ENCODE measurements around the gene RNF166. TPM values are rescaled to one million over a fixed set of nuclear protein-coding genes. Genes with fewer than 3 reads are reported as not detected.

Gene RNF166
- total and polyA plus RNA-seq, 2 of the 13 experiments (the other 11 are each of a cell fraction or from before 2014, with no cell fraction given), result 21.4 to 23.0 TPM

DNA sequence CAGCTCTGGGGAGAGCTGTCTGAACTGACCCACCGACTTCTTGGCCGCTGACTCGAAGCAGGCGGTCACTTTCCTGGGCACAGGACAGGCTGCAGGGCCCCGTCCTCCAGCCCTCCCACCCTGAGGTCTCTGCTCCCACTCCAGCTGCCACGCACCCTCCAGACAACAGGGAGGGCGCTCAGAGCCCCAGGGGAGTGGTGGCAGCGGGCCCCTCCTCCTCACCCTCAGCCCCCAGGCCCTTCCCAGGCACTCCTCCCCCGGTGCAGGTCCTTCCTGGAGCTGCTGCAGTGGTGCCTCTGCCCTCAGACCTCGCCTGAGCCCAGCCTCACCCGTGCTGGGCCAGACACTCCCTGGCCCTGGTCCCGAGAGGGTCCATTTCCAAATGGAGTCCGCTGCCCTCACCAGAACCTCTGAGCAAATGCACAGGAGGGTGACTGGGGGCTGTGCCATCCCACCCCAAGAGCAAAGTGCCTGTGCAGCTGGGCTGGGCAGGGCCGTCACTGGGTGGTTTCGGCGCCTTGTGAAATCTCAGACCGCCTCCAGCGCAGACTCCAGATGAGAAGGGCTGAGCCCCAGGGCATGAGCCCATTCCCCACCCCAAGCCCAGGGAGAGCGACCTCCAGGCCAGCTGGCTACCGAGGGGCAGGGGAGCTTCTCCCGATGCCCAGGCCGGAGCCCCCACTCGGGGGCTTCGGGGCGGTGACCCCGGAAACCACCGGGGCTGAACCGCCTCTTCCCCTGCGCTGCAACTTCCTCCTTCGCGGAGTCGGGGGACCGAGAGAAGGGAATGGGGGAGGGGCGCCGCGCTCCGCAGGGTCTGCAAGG lies 56.1 kb downstream of the RNF166 start (continued):
- TF ChIP-seq, protein P1, sequence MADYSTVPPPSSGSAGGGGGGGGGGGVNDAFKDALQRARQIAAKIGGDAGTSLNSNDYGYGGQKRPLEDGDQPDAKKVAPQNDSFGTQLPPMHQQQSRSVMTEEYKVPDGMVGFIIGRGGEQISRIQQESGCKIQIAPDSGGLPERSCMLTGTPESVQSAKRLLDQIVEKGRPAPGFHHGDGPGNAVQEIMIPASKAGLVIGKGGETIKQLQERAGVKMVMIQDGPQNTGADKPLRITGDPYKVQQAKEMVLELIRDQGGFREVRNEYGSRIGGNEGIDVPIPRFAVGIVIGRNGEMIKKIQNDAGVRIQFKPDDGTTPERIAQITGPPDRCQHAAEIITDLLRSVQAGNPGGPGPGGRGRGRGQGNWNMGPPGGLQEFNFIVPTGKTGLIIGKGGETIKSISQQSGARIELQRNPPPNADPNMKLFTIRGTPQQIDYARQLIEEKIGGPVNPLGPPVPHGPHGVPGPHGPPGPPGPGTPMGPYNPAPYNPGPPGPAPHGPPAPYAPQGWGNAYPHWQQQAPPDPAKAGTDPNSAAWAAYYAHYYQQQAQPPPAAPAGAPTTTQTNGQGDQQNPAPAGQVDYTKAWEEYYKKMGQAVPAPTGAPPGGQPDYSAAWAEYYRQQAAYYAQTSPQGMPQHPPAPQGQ (CRISPR knock-in tag; IDR thresholded peaks at IDR 0.05; ENCODE audit: borderline replicate concordance), result no peak
- TF ChIP-seq ZFAT (CRISPR knock-in tag; conservative IDR thresholded peaks at IDR 0.05), result no peak
- TF ChIP-seq SOX13 (IDR thresholded peaks at IDR 0.05), result no peak
- TF ChIP-seq SOX13 (CRISPR knock-in tag; conservative IDR thresholded peaks at IDR 0.05 in 1 of 2, IDR thresholded peaks at IDR 0.05 in 1 of 2), result peak in 1 of 2 experiments; percentile 38; a peak in 1 of 4 replicates
- peak; percentile 28; the same call in 1 of the 2 replicates for TF ChIP-seq MED13 (CRISPR knock-in tag; IDR thresholded peaks at IDR 0.05)
- TF ChIP-seq, protein P2, sequence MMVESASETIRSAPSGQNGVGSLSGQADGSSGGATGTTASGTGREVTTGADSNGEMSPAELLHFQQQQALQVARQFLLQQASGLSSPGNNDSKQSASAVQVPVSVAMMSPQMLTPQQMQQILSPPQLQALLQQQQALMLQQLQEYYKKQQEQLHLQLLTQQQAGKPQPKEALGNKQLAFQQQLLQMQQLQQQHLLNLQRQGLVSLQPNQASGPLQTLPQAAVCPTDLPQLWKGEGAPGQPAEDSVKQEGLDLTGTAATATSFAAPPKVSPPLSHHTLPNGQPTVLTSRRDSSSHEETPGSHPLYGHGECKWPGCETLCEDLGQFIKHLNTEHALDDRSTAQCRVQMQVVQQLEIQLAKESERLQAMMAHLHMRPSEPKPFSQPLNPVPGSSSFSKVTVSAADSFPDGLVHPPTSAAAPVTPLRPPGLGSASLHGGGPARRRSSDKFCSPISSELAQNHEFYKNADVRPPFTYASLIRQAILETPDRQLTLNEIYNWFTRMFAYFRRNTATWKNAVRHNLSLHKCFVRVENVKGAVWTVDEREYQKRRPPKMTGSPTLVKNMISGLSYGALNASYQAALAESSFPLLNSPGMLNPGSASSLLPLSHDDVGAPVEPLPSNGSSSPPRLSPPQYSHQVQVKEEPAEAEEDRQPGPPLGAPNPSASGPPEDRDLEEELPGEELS (CRISPR knock-in tag; IDR thresholded peaks at IDR 0.05), result peak; percentile 25; the same call in 1 of the 2 replicates
- TF ChIP-seq RARG (CRISPR knock-in tag; IDR thresholded peaks at IDR 0.05; ENCODE audit: low read depth), result 0 out of 2 replicates have a peak, but pooled peaks have one; percentile 0
- no peak for TF ChIP-seq GABPA (IDR thresholded peaks at IDR 0.05; ENCODE audit: low read depth, low read length)
- peak; percentile 65 for TF ChIP-seq GABPA (CRISPR knock-in tag; IDR thresholded peaks at IDR 0.05; ENCODE audit: low read depth)
- TF ChIP-seq ZFP41 (CRISPR knock-in tag; IDR thresholded peaks at IDR 0.05; ENCODE audit: borderline replicate concordance), result 0 out of 2 replicates have a peak, but pooled peaks have one; percentile 25
- TF ChIP-seq HOXA3 (CRISPR knock-in tag; IDR thresholded peaks at IDR 0.05), result peak; percentile 36
- TF ChIP-seq MXI1 (IDR thresholded peaks at IDR 0.05; ENCODE audit: borderline replicate concordance, low read depth, low read length), result 0 out of 3 replicates have a peak, but pooled peaks have one; percentile 6
- TF ChIP-seq XRCC5 (optimal IDR thresholded peaks at IDR 0.05; ENCODE audit: low read length), result peak; percentile 23
- TF ChIP-seq HNRNPLL (IDR thresholded peaks at IDR 0.05; ENCODE audit: low read depth, low read length, poor library complexity, severe bottlenecking), result peak; percentile 61
- TF ChIP-seq, protein P3, sequence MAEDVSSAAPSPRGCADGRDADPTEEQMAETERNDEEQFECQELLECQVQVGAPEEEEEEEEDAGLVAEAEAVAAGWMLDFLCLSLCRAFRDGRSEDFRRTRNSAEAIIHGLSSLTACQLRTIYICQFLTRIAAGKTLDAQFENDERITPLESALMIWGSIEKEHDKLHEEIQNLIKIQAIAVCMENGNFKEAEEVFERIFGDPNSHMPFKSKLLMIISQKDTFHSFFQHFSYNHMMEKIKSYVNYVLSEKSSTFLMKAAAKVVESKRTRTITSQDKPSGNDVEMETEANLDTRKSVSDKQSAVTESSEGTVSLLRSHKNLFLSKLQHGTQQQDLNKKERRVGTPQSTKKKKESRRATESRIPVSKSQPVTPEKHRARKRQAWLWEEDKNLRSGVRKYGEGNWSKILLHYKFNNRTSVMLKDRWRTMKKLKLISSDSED (CRISPR knock-in tag; IDR thresholded peaks at IDR 0.05), result peak; percentile 34; the same call in 1 of the 2 replicates
- 0 out of 2 replicates have a peak, but pooled peaks have one; percentile 8 for TF ChIP-seq KDM6A (CRISPR knock-in tag; IDR thresholded peaks at IDR 0.05; ENCODE audit: low read depth)
- no peak; the same call in none of the 2 replicates for TF ChIP-seq MED1 (CRISPR knock-in tag; IDR thresholded peaks at IDR 0.05)
- TF ChIP-seq ZNF331 (CRISPR knock-in tag; IDR thresholded peaks at IDR 0.05), result 0 out of 2 replicates have a peak, but pooled peaks have one; percentile 12
- TF ChIP-seq, protein P4, sequence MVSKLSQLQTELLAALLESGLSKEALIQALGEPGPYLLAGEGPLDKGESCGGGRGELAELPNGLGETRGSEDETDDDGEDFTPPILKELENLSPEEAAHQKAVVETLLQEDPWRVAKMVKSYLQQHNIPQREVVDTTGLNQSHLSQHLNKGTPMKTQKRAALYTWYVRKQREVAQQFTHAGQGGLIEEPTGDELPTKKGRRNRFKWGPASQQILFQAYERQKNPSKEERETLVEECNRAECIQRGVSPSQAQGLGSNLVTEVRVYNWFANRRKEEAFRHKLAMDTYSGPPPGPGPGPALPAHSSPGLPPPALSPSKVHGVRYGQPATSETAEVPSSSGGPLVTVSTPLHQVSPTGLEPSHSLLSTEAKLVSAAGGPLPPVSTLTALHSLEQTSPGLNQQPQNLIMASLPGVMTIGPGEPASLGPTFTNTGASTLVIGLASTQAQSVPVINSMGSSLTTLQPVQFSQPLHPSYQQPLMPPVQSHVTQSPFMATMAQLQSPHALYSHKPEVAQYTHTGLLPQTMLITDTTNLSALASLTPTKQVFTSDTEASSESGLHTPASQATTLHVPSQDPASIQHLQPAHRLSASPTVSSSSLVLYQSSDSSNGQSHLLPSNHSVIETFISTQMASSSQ (IDR thresholded peaks at IDR 0.05; ENCODE audit: low read depth), result no peak
- TF ChIP-seq, protein P4 (CRISPR knock-in tag; IDR thresholded peaks at IDR 0.05; ENCODE audit: borderline replicate concordance), result peak; percentile 32; the same call in 1 of the 2 replicates
